Neutrophil (primary cell): Measurements from ENCODE around the gene OR13J1.
"Not testable (repeated sequence)": the region's sequence is repeated elsewhere in the genome, so short reads cannot be mapped to it uniquely, and the experiment has no call there.

Experiments used
- H3K27ac ChIP-seq: fragments of 200-600 bp; sonication (generic); 2 replicates; pipeline ENCODE4 v1.5.1; 2016; ENCODE audit warnings: mild to moderate bottlenecking, moderate library complexity
- H3K27me3 ChIP-seq: fragments of 200-600 bp; sonication (generic); 2 replicates; pipeline ENCODE4 v1.6.0; 2016; ENCODE audit warnings: mild to moderate bottlenecking
- H3K36me3 ChIP-seq: fragments of 200-600 bp; sonication (generic); 2 replicates; pipeline ENCODE4 v1.5.1; 2017
- H3K4me1 ChIP-seq, 2 experiments: fragments of 200-600 bp in 1 of 2; sonication (generic) in 1 of 2; 1 replicate in 1 of 2; 2 replicates in 1 of 2; pipeline versions ENCODE4 v1.5.1 to v1.6.1; 2013 to 2016; ENCODE audit warnings: low read depth in 1 of 2, low read length in 1 of 2, mild to moderate bottlenecking in 1 of 2, moderate library complexity in 1 of 2; ENCODE audit not compliant: control insufficient read depth in 1 of 2, insufficient read depth in 1 of 2
- H3K4me3 ChIP-seq, 2 experiments: fragments of 200-600 bp in 1 of 2; sonication (generic) in 1 of 2; 1 replicate in 1 of 2; 2 replicates in 1 of 2; pipeline ENCODE4 v1.5.1; 2013 to 2016; ENCODE audit warnings: low read depth in 1 of 2, low read length in 1 of 2, mild to moderate bottlenecking in 1 of 2, moderate library complexity in 1 of 2
- H3K9me3 ChIP-seq: fragments of 200-600 bp; sonication (generic); 2 replicates; pipeline ENCODE4 v1.5.1; 2016
- CTCF ChIP-seq: fragments of 200-600 bp; sonication (generic); IDR thresholded peaks from 2 replicates; pipeline ENCODE4 v1.5.1; 2016; ENCODE audit warnings: antibody characterized with exemption

The OR13J1 gene

DNA sequence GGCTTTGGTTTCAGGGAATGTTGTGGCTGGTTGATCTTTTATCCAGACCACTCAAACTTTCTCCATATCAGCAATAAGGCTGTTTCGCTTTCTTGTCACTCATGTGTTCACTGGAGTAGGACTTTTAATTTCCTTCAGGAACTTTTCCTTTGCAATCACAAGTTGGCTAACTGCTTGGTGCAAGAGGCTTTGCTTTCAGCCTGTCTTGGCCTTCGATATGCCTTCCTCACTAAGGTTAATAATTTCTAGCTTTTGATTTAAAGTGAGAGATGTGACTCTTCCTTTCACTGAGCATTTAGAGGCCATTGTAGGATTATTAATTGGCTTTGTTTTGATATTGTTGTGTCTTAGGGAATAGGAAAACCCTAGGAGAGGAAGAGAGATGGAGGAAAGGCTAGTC, 28.8 kb upstream of the OR13J1 start:
- H3K9me3 ChIP-seq, result no peaks in the 10 kb centered on the region
- no peak overlapping the region for H3K27ac ChIP-seq
- TF ChIP-seq CTCF, result no peak
- no peak overlapping the region for H3K4me3 ChIP-seq
- no peaks in the 10 kb centered on the region for H3K36me3 ChIP-seq
- no peaks in the 10 kb centered on the region for H3K4me1 ChIP-seq
- peaks cover 74% of the 10 kb centered on the region for H3K27me3 ChIP-seq

DNA sequence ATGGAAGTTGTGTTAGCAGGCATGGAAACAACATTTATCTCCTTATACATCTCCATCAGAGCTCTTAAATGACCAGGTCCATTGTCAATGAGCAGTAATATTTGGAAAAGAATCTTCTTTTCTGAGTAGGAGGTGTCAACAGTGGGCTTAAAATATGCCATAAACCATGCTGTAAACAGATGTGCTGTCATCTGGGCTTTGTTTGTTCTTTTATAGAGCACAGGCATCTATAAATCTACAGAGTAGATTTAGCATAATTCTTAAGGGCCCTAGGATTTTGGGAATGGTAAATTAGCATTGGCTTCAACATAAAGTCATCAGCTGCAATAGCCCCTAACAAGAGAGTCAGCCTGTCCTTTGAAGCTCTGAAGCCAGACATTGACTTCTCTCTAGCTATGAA, 28.1 kb upstream of the OR13J1 start:
- H3K36me3 ChIP-seq, result no peaks in the 10 kb centered on the region
- H3K27me3 ChIP-seq, result peaks cover 79% of the 10 kb centered on the region
- H3K4me3 ChIP-seq, result no peak overlapping the region
- no peaks in the 10 kb centered on the region for H3K4me1 ChIP-seq
- no peak overlapping the region for H3K27ac ChIP-seq
- no peak for TF ChIP-seq CTCF
- H3K9me3 ChIP-seq, result no peaks in the 10 kb centered on the region

- not testable (repeated sequence) for H3K4me3 ChIP-seq, H3K9me3 ChIP-seq, H3K36me3 ChIP-seq, H3K27ac ChIP-seq, H3K4me1 ChIP-seq
- H3K27me3 ChIP-seq, result peaks cover 84% of the 10 kb centered on the region
Observed at GRCh38 chr9:35897376-35898099, 27.3 kb upstream of the OR13J1 start.

GRCh38 chr9:35896570-35896969, 26.4 kb upstream of the OR13J1 start:
- H3K27me3 ChIP-seq, result peaks cover 85% of the 10 kb centered on the region
- H3K4me3 ChIP-seq, result no peak overlapping the region
- no peaks in the 10 kb centered on the region for H3K4me1 ChIP-seq
- TF ChIP-seq CTCF, result no peak
- H3K27ac ChIP-seq, result no peak overlapping the region
- no peaks in the 10 kb centered on the region for H3K36me3 ChIP-seq
- no peaks in the 10 kb centered on the region for H3K9me3 ChIP-seq

DNA sequence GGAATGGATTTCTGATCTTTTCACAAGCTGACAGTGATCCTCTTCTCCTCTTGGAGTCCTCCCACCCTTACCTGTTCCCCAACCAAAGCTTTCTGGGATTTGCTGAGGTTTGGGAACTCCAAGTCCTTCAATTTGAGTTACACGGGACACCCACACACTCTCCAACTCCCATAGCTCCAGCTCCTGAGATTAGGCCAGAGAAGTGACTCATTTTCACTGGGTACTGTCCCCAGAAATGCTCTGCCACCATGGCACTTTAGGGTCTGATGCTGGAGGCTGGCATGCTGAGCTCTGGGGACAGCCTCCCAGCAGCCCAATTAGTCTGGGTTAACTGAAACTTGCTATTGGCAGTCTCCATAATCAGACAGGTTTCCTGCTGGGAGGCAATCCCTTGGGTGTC, 21.9 kb upstream of the OR13J1 start:
- H3K4me1 ChIP-seq, result no peaks in the 10 kb centered on the region
- no peaks in the 10 kb centered on the region for H3K9me3 ChIP-seq
- TF ChIP-seq CTCF, result no peak

GRCh38 chr9:35891646-35892045, 21.4 kb upstream of the OR13J1 start:
- H3K4me3 ChIP-seq, result no peak overlapping the region
- H3K36me3 ChIP-seq, result no peaks in the 10 kb centered on the region
- no peaks in the 10 kb centered on the region for H3K9me3 ChIP-seq
- H3K27me3 ChIP-seq, result peaks cover 65% of the 10 kb centered on the region
- H3K4me1 ChIP-seq, result no peaks in the 10 kb centered on the region
- no peak overlapping the region for H3K27ac ChIP-seq
- no peak for TF ChIP-seq CTCF

More for the DNA sequence above, 21.9 kb upstream of the OR13J1 start:
- H3K27me3 ChIP-seq, result peaks cover 61% of the 10 kb centered on the region
- no peak overlapping the region for H3K27ac ChIP-seq
- no peak overlapping the region for H3K4me3 ChIP-seq
- no peaks in the 10 kb centered on the region for H3K36me3 ChIP-seq

DNA sequence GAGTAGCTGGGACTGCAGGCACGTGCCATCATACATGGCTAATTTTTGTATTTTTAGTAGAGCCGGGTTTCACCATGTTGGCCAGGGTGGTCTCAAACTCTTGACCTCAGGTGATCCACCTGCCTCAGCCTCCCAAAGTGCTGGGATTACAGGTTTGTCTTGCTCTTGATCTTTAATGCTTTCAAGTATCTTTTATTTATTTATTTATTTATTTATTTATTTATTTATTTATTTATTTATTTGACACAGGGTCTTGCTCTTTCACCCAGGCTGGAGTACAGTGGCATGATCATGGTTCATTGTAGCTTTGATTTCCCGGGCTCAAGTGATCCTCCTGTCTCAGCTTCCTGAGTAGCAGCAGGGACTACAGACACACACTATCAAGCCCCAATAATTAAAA, 14.7 kb upstream of the OR13J1 start:
- not testable (repeated sequence) for H3K4me3 ChIP-seq, H3K4me1 ChIP-seq, H3K36me3 ChIP-seq, H3K9me3 ChIP-seq, H3K27ac ChIP-seq
- peaks cover 54% of the 10 kb centered on the region for H3K27me3 ChIP-seq
